GM06990 (cell line): ENCODE data around the gene MAP2K1.

Experiments
- DNase-seq: peaks from one replicate; pipeline ENCODE4 v3.0.0-alpha.2; 2011; ENCODE audit not compliant: insufficient read length; ENCODE audit errors: extremely low read depth
- H3K27me3 ChIP-seq: replicated peaks from 2 replicates; pipeline ENCODE4 v1.6.0; 2011; ENCODE audit warnings: low read length; ENCODE audit not compliant: control insufficient read depth, insufficient read depth
- H3K36me3 ChIP-seq: 2 replicates; pipeline ENCODE4 v1.5.1; 2011; ENCODE audit warnings: low read length; ENCODE audit not compliant: control insufficient read depth, insufficient read depth
- H3K4me3 ChIP-seq: replicated peaks from 2 replicates; pipeline ENCODE4 v1.5.1; 2011; ENCODE audit warnings: low read depth, mild to moderate bottlenecking, control low read depth, low read length
- CTCF ChIP-seq: IDR thresholded peaks from 2 replicates; pipeline ENCODE4 v1.5.1; 2011; ENCODE audit warnings: low read length, control low read depth, mild to moderate bottlenecking, inconsistent platforms; ENCODE audit not compliant: insufficient read depth, poor library complexity, severe bottlenecking

Gene MAP2K1

GRCh38 chr15:66504563-66505429 lies 118.1 kb downstream of the MAP2K1 start, which contains the start of the genes RPL4 and ZWILCH:
Gene RPL4 (minus strand): TSS chr15:66504855. CDS start chr15:66504790, 65 bp downstream.
Gene ZWILCH (plus strand): TSS chr15:66505326. CDS start chr15:66505339, 13 bp downstream.
- Histone ChIP-seq H3K36me3 (peaks cover 11% of the 10 kb centered on the region), H3K4me3 (peak within 1 kb of the TSS; percentile 99), H3K27me3 (no peaks in the 10 kb centered on the region)
- TF ChIP-seq CTCF, result no peak
- peak; percentile 90 for DNase-seq

GRCh38 chr15:66505430-66505811 lies 118.7 kb downstream of the MAP2K1 start:
- peak overlapping the region; percentile 99 for H3K4me3 ChIP-seq
- H3K36me3 ChIP-seq, result peaks cover 7% of the 10 kb centered on the region
- DNase-seq, result no peak
- no peaks in the 10 kb centered on the region for H3K27me3 ChIP-seq
- TF ChIP-seq CTCF, result no peak

DNA sequence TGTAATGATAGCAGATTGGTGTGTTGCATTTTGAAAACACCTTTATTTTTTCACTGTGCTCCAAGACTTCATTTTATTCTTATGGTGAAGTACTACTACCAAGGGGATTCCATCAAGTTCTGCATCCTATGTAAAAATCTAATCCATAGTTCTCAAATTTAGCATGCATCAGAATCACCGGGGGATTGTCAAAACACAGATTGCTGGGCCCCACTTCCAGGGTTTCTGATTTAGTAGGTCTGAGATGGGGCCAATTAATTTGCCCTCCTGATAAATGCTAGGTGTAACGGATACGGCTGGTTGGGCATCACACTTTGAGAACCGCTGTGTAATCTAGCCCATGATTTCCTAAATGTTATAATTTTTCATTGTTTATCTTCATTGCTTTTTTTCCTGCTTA lies 119.1 kb downstream of the MAP2K1 start:
- no peak for DNase-seq
- Histone ChIP-seq H3K4me3 (peak overlapping the region; percentile 99), H3K27me3 (no peaks in the 10 kb centered on the region), H3K36me3 (peaks cover 5% of the 10 kb centered on the region)
- no peak for TF ChIP-seq CTCF

DNA sequence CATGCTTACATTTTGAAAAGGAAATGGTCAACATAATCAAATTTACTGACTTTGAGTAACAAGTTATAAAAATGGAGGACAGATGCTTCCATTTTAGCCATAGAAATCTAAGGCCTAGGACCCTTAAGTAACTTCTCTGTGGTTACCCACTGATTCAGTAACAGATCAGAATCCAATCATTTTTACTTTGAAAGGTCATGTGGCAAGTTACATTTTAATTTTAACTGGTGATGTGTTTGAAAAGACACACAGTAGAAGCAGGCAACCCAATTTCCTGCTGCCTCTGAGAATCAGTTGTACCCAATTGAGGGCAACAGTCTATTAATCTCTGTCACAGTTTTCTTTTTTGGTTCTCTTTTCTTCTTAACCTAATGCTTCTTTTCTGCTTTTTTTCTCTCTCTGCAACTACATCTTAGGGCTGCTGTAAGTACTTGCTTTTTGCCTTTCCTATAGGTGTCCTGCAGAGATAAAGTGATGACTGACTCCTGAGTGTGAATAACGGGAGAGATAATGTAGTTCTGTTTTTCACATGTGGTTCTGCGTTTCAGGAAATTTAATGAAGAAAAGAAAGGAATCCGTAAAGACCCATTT lies 121.7 kb downstream of the MAP2K1 start:
- DNase-seq, result no peak

DNA sequence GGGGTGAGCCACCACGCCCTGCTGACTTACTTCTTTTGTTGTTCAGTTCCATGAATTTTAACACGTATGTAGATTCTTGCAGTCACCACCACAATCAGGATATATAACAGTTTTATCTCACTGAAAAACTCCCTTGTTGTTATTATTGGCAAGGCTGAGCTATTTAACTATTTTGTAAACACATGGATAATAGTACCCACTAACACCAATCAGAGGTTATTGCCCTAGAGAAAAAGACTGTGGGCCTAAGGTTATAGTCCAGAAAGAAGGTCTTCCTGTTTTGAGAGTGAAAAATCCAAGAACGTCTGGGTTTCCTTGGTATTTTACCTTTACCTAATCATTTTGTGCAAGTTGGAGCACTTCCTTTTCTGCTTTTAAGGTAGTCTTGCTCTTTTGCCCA lies 127.9 kb downstream of the MAP2K1 start:
- no peak overlapping the region for H3K4me3 ChIP-seq
- peaks cover 6% of the 10 kb centered on the region for H3K36me3 ChIP-seq
- no peak for TF ChIP-seq CTCF
- no peak for DNase-seq
- no peaks in the 10 kb centered on the region for H3K27me3 ChIP-seq

More for the DNA sequence above, 121.7 kb downstream of the MAP2K1 start:
- H3K36me3 ChIP-seq, result no peaks in the 10 kb centered on the region
- no peaks in the 10 kb centered on the region for H3K27me3 ChIP-seq
- no peak for TF ChIP-seq CTCF
- no peak overlapping the region for H3K4me3 ChIP-seq
